ENCODE measurements around the gene SIGLEC15.

SIGLEC15 gene

GRCh38 chr18:45782662-45783061, 42.8 kb upstream of the SIGLEC15 start:
- no peaks in the 10 kb centered on the region for H3K79me2 ChIP-seq (ENCODE audit: low read length)
- H3K9me3 ChIP-seq (ENCODE audit: insufficient read depth, low read length): no peaks in the 10 kb centered on the region
- H3K27me3 ChIP-seq (ENCODE audit: low read depth, low read length): 0 out of 2 replicates have a peak, but pooled peaks cover 3% of the 10 kb centered on the region
- H2AFZ ChIP-seq (ENCODE audit: low read depth, low read length): no peak overlapping the region
- no peak overlapping the region for H3K9ac ChIP-seq (ENCODE audit: low read length)
- H4K20me1 ChIP-seq (ENCODE audit: insufficient read depth, low read length): no peaks in the 10 kb centered on the region
- TF ChIP-seq EZH2phosphoT487 (IDR thresholded peaks at IDR 0.05; ENCODE audit: low read depth) (no peak), CTCF (IDR thresholded peaks at IDR 0.05; ENCODE audit: low read depth, low read length) (no peak)
- peak overlapping the region; percentile 1; the same call in 1 of the 2 replicates for H3K4me2 ChIP-seq (ENCODE audit: low read length)
- no peak overlapping the region for H3K4me3 ChIP-seq (ENCODE audit: low read length)
- no peaks in the 10 kb centered on the region for H3K36me3 ChIP-seq (replicated peaks; ENCODE audit: low read depth, low read length)
- no peak overlapping the region for H3K27ac ChIP-seq (ENCODE audit: low read length)
- peaks cover 29% of the 10 kb centered on the region for H3K4me1 ChIP-seq (ENCODE audit: low read length)

GRCh38 chr18:45783097-45784075, 42.1 kb upstream of the SIGLEC15 start:
- no peak overlapping the region for H3K9ac ChIP-seq (ENCODE audit: low read length)
- no peaks in the 10 kb centered on the region for H3K36me3 ChIP-seq (replicated peaks; ENCODE audit: low read depth, low read length)
- no peaks in the 10 kb centered on the region for H4K20me1 ChIP-seq (ENCODE audit: insufficient read depth, low read length)
- 0 out of 2 replicates have a peak, but pooled peaks cover 3% of the 10 kb centered on the region for H3K27me3 ChIP-seq (ENCODE audit: low read depth, low read length)
- H3K27ac ChIP-seq (ENCODE audit: low read length): peak overlapping the region; percentile 8
- H3K4me1 ChIP-seq (ENCODE audit: low read length): peaks cover 29% of the 10 kb centered on the region
- H2AFZ ChIP-seq (ENCODE audit: low read depth, low read length): peak overlapping the region; percentile 26; the same call in 1 of the 2 replicates
- no peak overlapping the region for H3K4me3 ChIP-seq (ENCODE audit: low read length)
- H3K4me2 ChIP-seq (ENCODE audit: low read length): peak overlapping the region; percentile 35
- H3K79me2 ChIP-seq (ENCODE audit: low read length): no peaks in the 10 kb centered on the region
- TF ChIP-seq EZH2phosphoT487 (IDR thresholded peaks at IDR 0.05; ENCODE audit: low read depth): no peak
- no peak for TF ChIP-seq CTCF (IDR thresholded peaks at IDR 0.05; ENCODE audit: low read depth, low read length)
- H3K9me3 ChIP-seq (ENCODE audit: insufficient read depth, low read length): no peaks in the 10 kb centered on the region

GRCh38 chr18:45785134-45785533, 40.3 kb upstream of the SIGLEC15 start:
- Histone ChIP-seq H3K9ac (ENCODE audit: low read length) (no peak overlapping the region), H3K79me2 (ENCODE audit: low read length) (no peaks in the 10 kb centered on the region), H3K27me3 (ENCODE audit: low read depth, low read length) (no peaks in the 10 kb centered on the region), H3K4me2 (ENCODE audit: low read length) (no peak overlapping the region), H4K20me1 (ENCODE audit: insufficient read depth, low read length) (no peaks in the 10 kb centered on the region), H3K36me3 (replicated peaks; ENCODE audit: low read depth, low read length) (no peaks in the 10 kb centered on the region), H3K4me1 (ENCODE audit: low read length) (peaks cover 33% of the 10 kb centered on the region), H3K27ac (ENCODE audit: low read length) (no peak overlapping the region), H3K9me3 (ENCODE audit: insufficient read depth, low read length) (no peaks in the 10 kb centered on the region), H2AFZ (ENCODE audit: low read depth, low read length) (no peak overlapping the region), H3K4me3 (ENCODE audit: low read length) (no peak overlapping the region)
- TF ChIP-seq EZH2phosphoT487 (IDR thresholded peaks at IDR 0.05; ENCODE audit: low read depth) (no peak), CTCF (IDR thresholded peaks at IDR 0.05; ENCODE audit: low read depth, low read length) (no peak)

- TF ChIP-seq EZH2phosphoT487 (IDR thresholded peaks at IDR 0.05; ENCODE audit: low read depth) (no peak), CTCF (IDR thresholded peaks at IDR 0.05; ENCODE audit: low read depth, low read length) (no peak)
- H3K79me2 ChIP-seq (ENCODE audit: low read length): no peaks in the 10 kb centered on the region
- H3K9ac ChIP-seq (ENCODE audit: low read length): no peak overlapping the region
- H3K9me3 ChIP-seq (ENCODE audit: insufficient read depth, low read length): no peaks in the 10 kb centered on the region
- no peak overlapping the region for H2AFZ ChIP-seq (ENCODE audit: low read depth, low read length)
- H4K20me1 ChIP-seq (ENCODE audit: insufficient read depth, low read length): no peaks in the 10 kb centered on the region
- no peaks in the 10 kb centered on the region for H3K27me3 ChIP-seq (ENCODE audit: low read depth, low read length)
- no peak overlapping the region for H3K4me3 ChIP-seq (ENCODE audit: low read length)
- peaks cover 31% of the 10 kb centered on the region for H3K4me1 ChIP-seq (ENCODE audit: low read length)
- no peak overlapping the region for H3K27ac ChIP-seq (ENCODE audit: low read length)
- H3K4me2 ChIP-seq (ENCODE audit: low read length): no peak overlapping the region
- H3K36me3 ChIP-seq (replicated peaks; ENCODE audit: low read depth, low read length): no peaks in the 10 kb centered on the region
Observed at GRCh38 chr18:45786941-45787340, 38.5 kb upstream of the SIGLEC15 start.
